Neural cell (in vitro differentiated cells): ENCODE results near the gene PCGF3.

Experiments used
- TF ChIP-seq, protein P1 (sequence below): fragments of 450-650 bp; IDR thresholded peaks from 2 replicates; pipeline ENCODE4 v1.5.1; 2014; ENCODE audit warnings: antibody characterized with exemption, mild to moderate bottlenecking, moderate library complexity; ENCODE audit not compliant: poor library complexity, severe bottlenecking
- TF ChIP-seq, protein P2 (sequence below): IDR thresholded peaks from 2 replicates; pipeline ENCODE4 v1.6.1; 2012; ENCODE audit warnings: borderline replicate concordance

DNA sequence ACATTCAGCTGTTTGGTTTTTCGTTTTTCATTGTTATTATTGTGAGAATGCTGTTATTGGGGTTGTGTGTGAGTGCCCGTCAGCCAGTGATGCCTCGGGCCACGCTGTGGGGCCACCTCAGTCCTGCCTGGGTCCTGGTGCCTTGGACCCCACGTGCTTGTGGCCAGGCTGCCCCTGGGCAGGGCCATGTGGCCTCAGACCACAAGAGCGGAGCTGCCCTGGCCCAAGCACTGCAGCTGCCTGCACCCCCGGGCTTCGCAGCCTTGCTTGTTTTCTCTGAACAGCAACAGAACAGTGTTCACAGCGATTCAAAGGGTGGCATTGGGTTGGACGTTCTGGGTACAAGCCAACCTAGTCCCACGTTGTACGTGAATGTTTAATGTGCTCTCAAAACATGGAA lies 63.4 kb downstream of the PCGF3 start:
- TF ChIP-seq, protein P1, sequence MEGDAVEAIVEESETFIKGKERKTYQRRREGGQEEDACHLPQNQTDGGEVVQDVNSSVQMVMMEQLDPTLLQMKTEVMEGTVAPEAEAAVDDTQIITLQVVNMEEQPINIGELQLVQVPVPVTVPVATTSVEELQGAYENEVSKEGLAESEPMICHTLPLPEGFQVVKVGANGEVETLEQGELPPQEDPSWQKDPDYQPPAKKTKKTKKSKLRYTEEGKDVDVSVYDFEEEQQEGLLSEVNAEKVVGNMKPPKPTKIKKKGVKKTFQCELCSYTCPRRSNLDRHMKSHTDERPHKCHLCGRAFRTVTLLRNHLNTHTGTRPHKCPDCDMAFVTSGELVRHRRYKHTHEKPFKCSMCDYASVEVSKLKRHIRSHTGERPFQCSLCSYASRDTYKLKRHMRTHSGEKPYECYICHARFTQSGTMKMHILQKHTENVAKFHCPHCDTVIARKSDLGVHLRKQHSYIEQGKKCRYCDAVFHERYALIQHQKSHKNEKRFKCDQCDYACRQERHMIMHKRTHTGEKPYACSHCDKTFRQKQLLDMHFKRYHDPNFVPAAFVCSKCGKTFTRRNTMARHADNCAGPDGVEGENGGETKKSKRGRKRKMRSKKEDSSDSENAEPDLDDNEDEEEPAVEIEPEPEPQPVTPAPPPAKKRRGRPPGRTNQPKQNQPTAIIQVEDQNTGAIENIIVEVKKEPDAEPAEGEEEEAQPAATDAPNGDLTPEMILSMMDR, result no peak
- TF ChIP-seq, protein P2, sequence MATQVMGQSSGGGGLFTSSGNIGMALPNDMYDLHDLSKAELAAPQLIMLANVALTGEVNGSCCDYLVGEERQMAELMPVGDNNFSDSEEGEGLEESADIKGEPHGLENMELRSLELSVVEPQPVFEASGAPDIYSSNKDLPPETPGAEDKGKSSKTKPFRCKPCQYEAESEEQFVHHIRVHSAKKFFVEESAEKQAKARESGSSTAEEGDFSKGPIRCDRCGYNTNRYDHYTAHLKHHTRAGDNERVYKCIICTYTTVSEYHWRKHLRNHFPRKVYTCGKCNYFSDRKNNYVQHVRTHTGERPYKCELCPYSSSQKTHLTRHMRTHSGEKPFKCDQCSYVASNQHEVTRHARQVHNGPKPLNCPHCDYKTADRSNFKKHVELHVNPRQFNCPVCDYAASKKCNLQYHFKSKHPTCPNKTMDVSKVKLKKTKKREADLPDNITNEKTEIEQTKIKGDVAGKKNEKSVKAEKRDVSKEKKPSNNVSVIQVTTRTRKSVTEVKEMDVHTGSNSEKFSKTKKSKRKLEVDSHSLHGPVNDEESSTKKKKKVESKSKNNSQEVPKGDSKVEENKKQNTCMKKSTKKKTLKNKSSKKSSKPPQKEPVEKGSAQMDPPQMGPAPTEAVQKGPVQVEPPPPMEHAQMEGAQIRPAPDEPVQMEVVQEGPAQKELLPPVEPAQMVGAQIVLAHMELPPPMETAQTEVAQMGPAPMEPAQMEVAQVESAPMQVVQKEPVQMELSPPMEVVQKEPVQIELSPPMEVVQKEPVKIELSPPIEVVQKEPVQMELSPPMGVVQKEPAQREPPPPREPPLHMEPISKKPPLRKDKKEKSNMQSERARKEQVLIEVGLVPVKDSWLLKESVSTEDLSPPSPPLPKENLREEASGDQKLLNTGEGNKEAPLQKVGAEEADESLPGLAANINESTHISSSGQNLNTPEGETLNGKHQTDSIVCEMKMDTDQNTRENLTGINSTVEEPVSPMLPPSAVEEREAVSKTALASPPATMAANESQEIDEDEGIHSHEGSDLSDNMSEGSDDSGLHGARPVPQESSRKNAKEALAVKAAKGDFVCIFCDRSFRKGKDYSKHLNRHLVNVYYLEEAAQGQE, result no peak
